ENCODE measurements around the gene RASGRP4. TPM values are rescaled to one million over a fixed set of nuclear protein-coding genes. Genes with fewer than 3 reads are reported as not detected.

Gene RASGRP4
- polyA plus RNA-seq, 3 donors, result 30.2 to 141 (median 50.3) TPM

DNA sequence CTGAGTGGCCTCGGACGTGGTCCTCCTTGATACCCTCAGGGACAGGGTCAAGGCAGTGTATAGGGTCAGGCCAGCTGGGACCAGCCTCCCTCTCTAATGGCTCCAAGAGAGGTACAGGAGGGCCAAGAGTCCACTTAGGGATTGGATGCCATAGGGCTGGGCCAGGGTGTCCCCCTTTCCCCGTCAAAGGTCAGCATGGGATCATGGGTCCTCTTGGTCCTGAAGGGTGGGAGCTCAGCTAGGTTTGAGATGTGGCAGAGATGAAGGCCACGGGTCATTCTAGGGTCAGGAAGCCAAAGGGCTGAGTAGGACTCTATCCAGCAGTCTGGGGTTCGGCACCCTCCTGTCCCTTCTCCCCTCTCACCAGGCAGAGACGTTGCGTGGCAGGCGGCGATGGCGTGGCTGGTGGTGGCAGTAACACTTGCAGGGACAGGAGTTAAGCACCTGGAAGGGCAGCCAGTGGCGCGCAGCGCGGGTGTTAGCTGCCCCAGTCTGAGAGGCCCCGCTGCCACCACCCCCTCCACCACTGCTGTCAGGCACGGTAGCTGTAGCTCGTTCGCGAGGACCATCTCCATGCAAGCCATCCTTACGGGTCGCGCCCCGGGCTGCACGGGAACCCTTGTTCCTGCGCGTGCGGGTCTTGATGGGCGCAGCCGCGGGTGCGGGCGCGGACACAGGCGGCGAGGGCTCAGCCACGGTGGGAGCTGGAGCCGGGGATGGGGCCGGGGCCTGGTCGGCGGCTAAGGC is 40.8 kb downstream of the RASGRP4 start:
- Mint-ChIP-seq H3K36me3 (peaks cover 49 to 55% of the 10 kb centered on the region in 2 donors), H3K4me1 (peaks cover 26% of the 10 kb centered on the region), H3K27me3 (ENCODE audit: low read depth in 3 of 3) (peaks cover 32 to 59% (median 41%) of the 10 kb centered on the region in 3 donors), H3K9me3 (peaks cover 0 to 12% (median 3%) of the 10 kb centered on the region in 7 donors), H3K27ac (peak overlapping the region in 1 of 7 donors; percentile 13), H3K4me3 (peak overlapping the region in 1 of 2 donors; percentile 79)
- H4K20me1 ChIP-seq (ENCODE audit: insufficient read depth, low read length), result peaks cover 44% of the 10 kb centered on the region
- 87% methylated on average over 25 of the region's 40 CpGs for WGBS (ENCODE audit: insufficient coverage)
- no peaks in the 10 kb centered on the region for H3K79me2 ChIP-seq (ENCODE audit: insufficient read depth, low read length)
- peaks cover 37 to 49% of the 10 kb centered on the region in 2 donors for H3K36me3 ChIP-seq (replicated peaks in 1 of 2; ENCODE audit: control insufficient read depth in 1 of 2, insufficient read depth in 2 of 2, low read length in 2 of 2)
- intact Hi-C loops (cut with micrococcal nuclease), result no loop called here
- no peak overlapping the region for H3K4me3 ChIP-seq (replicated peaks in 1 of 3; ENCODE audit: low read depth in 2 of 3, low read length in 3 of 3)
- TF ChIP-seq, protein P1, sequence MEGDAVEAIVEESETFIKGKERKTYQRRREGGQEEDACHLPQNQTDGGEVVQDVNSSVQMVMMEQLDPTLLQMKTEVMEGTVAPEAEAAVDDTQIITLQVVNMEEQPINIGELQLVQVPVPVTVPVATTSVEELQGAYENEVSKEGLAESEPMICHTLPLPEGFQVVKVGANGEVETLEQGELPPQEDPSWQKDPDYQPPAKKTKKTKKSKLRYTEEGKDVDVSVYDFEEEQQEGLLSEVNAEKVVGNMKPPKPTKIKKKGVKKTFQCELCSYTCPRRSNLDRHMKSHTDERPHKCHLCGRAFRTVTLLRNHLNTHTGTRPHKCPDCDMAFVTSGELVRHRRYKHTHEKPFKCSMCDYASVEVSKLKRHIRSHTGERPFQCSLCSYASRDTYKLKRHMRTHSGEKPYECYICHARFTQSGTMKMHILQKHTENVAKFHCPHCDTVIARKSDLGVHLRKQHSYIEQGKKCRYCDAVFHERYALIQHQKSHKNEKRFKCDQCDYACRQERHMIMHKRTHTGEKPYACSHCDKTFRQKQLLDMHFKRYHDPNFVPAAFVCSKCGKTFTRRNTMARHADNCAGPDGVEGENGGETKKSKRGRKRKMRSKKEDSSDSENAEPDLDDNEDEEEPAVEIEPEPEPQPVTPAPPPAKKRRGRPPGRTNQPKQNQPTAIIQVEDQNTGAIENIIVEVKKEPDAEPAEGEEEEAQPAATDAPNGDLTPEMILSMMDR (IDR thresholded peaks at IDR 0.05), result no peak
- H3K27ac ChIP-seq (ENCODE audit: low read depth in 1 of 2, low read length in 2 of 2), result no peak overlapping the region
- H3K4me1 ChIP-seq (ENCODE audit: control insufficient read depth in 1 of 2, insufficient read depth in 2 of 2, low read length in 2 of 2), result peaks cover 32 to 39% of the 10 kb centered on the region in 2 donors
- H3K9ac ChIP-seq (ENCODE audit: insufficient read depth, low read length, poor library complexity, severe bottlenecking), result no peak overlapping the region
- no peaks in the 10 kb centered on the region for H3K9me3 ChIP-seq (replicated peaks in 1 of 2; ENCODE audit: control insufficient read depth in 1 of 2, insufficient read depth in 1 of 2, low read length in 2 of 2)
- H3K4me2 ChIP-seq (replicated peaks; ENCODE audit: extremely low read depth, low read length, poor library complexity, severe bottlenecking), result peak overlapping the region; percentile 94
- DNase-seq, result no peak
- H2AFZ ChIP-seq (ENCODE audit: insufficient read depth, low read depth, low read length, poor library complexity, severe bottlenecking), result no peak overlapping the region
- H3K27me3 ChIP-seq (ENCODE audit: control insufficient read depth in 2 of 2, insufficient read depth in 2 of 2, low read length in 2 of 2), result peaks cover 13 to 56% of the 10 kb centered on the region in 2 donors

DNA sequence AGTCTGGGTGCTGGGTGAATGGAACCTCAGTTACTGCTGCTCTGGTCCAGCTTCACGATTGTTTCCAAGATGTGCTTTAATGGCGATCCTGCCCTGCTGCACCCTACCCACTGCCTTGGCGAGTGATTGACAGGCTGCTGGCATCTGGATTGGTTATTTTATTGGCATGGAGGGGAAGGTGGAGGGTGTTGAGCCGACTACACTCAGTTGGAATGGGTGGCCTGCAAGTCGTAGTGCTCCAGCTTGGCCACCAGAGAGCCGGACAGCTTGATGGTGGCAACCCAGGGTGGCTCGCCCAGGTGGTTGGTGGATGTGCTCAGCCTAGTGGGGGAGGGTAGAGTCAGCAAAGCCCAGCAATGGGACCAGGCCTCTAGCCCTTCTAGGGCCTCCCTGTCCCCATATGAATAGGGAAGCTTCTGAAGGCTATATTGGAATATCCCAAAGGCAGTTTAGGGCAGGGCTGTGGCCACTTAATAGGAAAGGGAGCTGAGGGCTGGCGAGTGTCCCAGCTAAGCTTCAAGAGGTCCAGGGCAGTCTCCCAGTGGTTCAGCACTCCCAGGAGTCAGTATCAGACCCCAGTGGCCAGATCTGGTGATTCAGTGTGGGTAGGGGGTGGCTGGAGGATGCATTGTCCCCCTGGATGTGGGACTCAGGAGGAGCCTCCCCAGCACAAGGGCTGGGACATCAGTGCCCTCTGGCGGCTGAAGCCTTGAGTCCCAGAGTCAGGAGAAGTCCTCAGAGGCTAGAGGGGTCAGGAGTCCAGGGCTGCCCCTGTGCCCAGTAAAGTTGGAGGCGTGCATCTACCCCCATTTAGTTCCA is 41.6 kb downstream of the RASGRP4 start:
- DNase-seq, result no peak
- peaks cover 48% of the 10 kb centered on the region for H4K20me1 ChIP-seq (ENCODE audit: insufficient read depth, low read length)
- no peak overlapping the region for H3K9ac ChIP-seq (ENCODE audit: insufficient read depth, low read length, poor library complexity, severe bottlenecking)
- H3K27ac ChIP-seq (ENCODE audit: low read depth in 1 of 2, low read length in 2 of 2), result no peak overlapping the region
- H3K79me2 ChIP-seq (ENCODE audit: insufficient read depth, low read length), result no peaks in the 10 kb centered on the region
- H3K4me1 Mint-ChIP-seq, result peaks cover 25% of the 10 kb centered on the region
- no peaks in the 10 kb centered on the region for H3K9me3 ChIP-seq (replicated peaks in 1 of 2; ENCODE audit: control insufficient read depth in 1 of 2, insufficient read depth in 1 of 2, low read length in 2 of 2)
- no peak overlapping the region for H3K27ac Mint-ChIP-seq
- peaks cover 43 to 57% of the 10 kb centered on the region in 2 donors for H3K36me3 ChIP-seq (replicated peaks in 1 of 2; ENCODE audit: control insufficient read depth in 1 of 2, insufficient read depth in 2 of 2, low read length in 2 of 2)
- no peak overlapping the region for H3K4me3 ChIP-seq (replicated peaks in 1 of 3; ENCODE audit: low read depth in 2 of 3, low read length in 3 of 3)
- peaks cover 32 to 39% of the 10 kb centered on the region in 2 donors for H3K4me1 ChIP-seq (ENCODE audit: control insufficient read depth in 1 of 2, insufficient read depth in 2 of 2, low read length in 2 of 2)
- intact Hi-C loops (cut with micrococcal nuclease), result no loop called here
- H2AFZ ChIP-seq (ENCODE audit: insufficient read depth, low read depth, low read length, poor library complexity, severe bottlenecking), result no peak overlapping the region
- H3K9me3 Mint-ChIP-seq, result peaks cover 0 to 10% (median 3%) of the 10 kb centered on the region in 7 donors
- H3K27me3 ChIP-seq (ENCODE audit: control insufficient read depth in 2 of 2, insufficient read depth in 2 of 2, low read length in 2 of 2), result peaks cover 9 to 47% of the 10 kb centered on the region in 2 donors
- TF ChIP-seq, protein P1 (IDR thresholded peaks at IDR 0.05), result no peak
- H3K4me2 ChIP-seq (replicated peaks; ENCODE audit: extremely low read depth, low read length, poor library complexity, severe bottlenecking), result no peak overlapping the region
- peak overlapping the region in 1 of 2 donors; percentile 62 for H3K4me3 Mint-ChIP-seq
- 94% methylated on average over 9 of the region's 10 CpGs for WGBS (ENCODE audit: insufficient coverage)
- peaks cover 58 to 59% of the 10 kb centered on the region in 2 donors for H3K36me3 Mint-ChIP-seq
- H3K27me3 Mint-ChIP-seq (ENCODE audit: low read depth in 3 of 3), result peaks cover 24 to 50% (median 33%) of the 10 kb centered on the region in 3 donors

Data from CD14-positive monocyte (primary cell).